ENCODE data around the gene STAT6. TPM values are rescaled to one million over a fixed set of nuclear protein-coding genes. Genes with fewer than 3 reads are reported as not detected.

The STAT6 gene
- total and polyA plus RNA-seq, 2 donors (not counting 1 experiment from before 2014, with no cell fraction given), result 544 to 736 TPM

GRCh38 chr12:57051011-57051410, 60.2 kb downstream of the STAT6 start:
- Mint-ChIP-seq H3K4me1 (peaks cover 30% of the 10 kb centered on the region), H3K27me3 (no peaks in the 10 kb centered on the region), H3K27ac (no peak overlapping the region), H3K4me3 (no peak overlapping the region), H3K9me3 (ENCODE audit: insufficient read depth) (no peaks in the 10 kb centered on the region)
- Histone ChIP-seq H3K36me3 (replicated peaks in 1 of 2; ENCODE audit: control extremely low read depth in 1 of 2, control insufficient read depth in 1 of 2, extremely low read depth in 1 of 2, insufficient read depth in 2 of 2, low read length in 1 of 2) (no peaks in the 10 kb centered on the region), H2AFZ (ENCODE audit: insufficient read depth, low read depth, low read length, poor library complexity, severe bottlenecking) (no peak overlapping the region), H3K9me3 (ENCODE audit: control extremely low read depth in 1 of 3, control insufficient read depth in 2 of 3, insufficient read depth in 1 of 3, low read length in 2 of 3) (no peaks in the 10 kb centered on the region), H3K4me2 (replicated peaks; ENCODE audit: low read depth, low read length, poor library complexity, severe bottlenecking) (no peak overlapping the region), H3K4me3 (ENCODE audit: control extremely low read depth in 1 of 5, extremely low read depth in 1 of 5, insufficient read depth in 1 of 5, low read depth in 2 of 5, low read length in 4 of 5) (no peak overlapping the region), H4K20me1 (ENCODE audit: control insufficient read depth, insufficient read depth, low read length, poor library complexity, severe bottlenecking) (no peaks in the 10 kb centered on the region), H3K4me1 (ENCODE audit: control insufficient read depth in 2 of 2, insufficient read depth in 2 of 2, low read length in 2 of 2) (peaks cover 18 to 30% of the 10 kb centered on the region in 2 donors), H3K9ac (ENCODE audit: low read length) (no peak overlapping the region), H3K27ac (ENCODE audit: low read length in 2 of 2) (no peak overlapping the region), H3K27me3 (replicated peaks in 1 of 4; ENCODE audit: control extremely low read depth in 1 of 4, control insufficient read depth in 3 of 4, insufficient read depth in 4 of 4, low read length in 3 of 4) (no peaks in the 10 kb centered on the region), H3K79me2 (ENCODE audit: control insufficient read depth, insufficient read depth, low read length) (no peaks in the 10 kb centered on the region)
- ATAC-seq (ENCODE audit: low read depth) (no peak), DNase-seq (no peak)
- ChIA-PET POLR2A (no interaction called here), CTCF (interaction anchor here (0.8 to 1.4 kb wide), 4 partner anchors 11 to 61 kb away, joined by 3 to 8 read pairs (median 4); no protein-coding TSS in a partner anchor)
- TF ChIP-seq CTCF (IDR thresholded peaks at IDR 0.05), result no peak
- TF ChIP-seq EZH2 (IDR thresholded peaks at IDR 0.05; ENCODE audit: borderline replicate concordance, insufficient read depth, low read depth, low read length, poor library complexity, severe bottlenecking), result no peak
- intact Hi-C loops (cut with micrococcal nuclease), result no loop called here
- WGBS (ENCODE audit: insufficient coverage), result no CpG with 5 or more reads among the region's 1 CpG

- TF ChIP-seq CTCF (IDR thresholded peaks at IDR 0.05) (no peak), EZH2 (IDR thresholded peaks at IDR 0.05; ENCODE audit: borderline replicate concordance, insufficient read depth, low read depth, low read length, poor library complexity, severe bottlenecking) (no peak)
- CTCF ChIA-PET, result interaction anchor here (1.4 kb wide), 1 partner anchor 16 kb away, joined by 4 read pairs; no protein-coding TSS in a partner anchor
- ATAC-seq (ENCODE audit: low read depth), result no peak
- WGBS (ENCODE audit: insufficient coverage), result 88% methylated on average over 1 of the region's 2 CpGs
- no peaks in the 10 kb centered on the region for H3K9me3 ChIP-seq (ENCODE audit: control extremely low read depth in 1 of 3, control insufficient read depth in 2 of 3, insufficient read depth in 1 of 3, low read length in 2 of 3)
- no peak within 1 kb of the TSS for H2AFZ ChIP-seq (ENCODE audit: insufficient read depth, low read depth, low read length, poor library complexity, severe bottlenecking)
- DNase-seq, result no peak
- Mint-ChIP-seq H3K4me3 (no peak within 1 kb of the TSS), H3K9me3 (ENCODE audit: insufficient read depth) (no peaks in the 10 kb centered on the region), H3K27ac (no peak within 1 kb of the TSS), H3K27me3 (no peaks in the 10 kb centered on the region), H3K4me1 (peaks cover 27% of the 10 kb centered on the region)
- no peak within 1 kb of the TSS for H3K9ac ChIP-seq (ENCODE audit: low read length)
- H3K4me1 ChIP-seq (ENCODE audit: control insufficient read depth in 2 of 2, insufficient read depth in 2 of 2, low read length in 2 of 2), result peaks cover 18 to 24% of the 10 kb centered on the region in 2 donors
- H3K36me3 ChIP-seq (replicated peaks in 1 of 2; ENCODE audit: control extremely low read depth in 1 of 2, control insufficient read depth in 1 of 2, extremely low read depth in 1 of 2, insufficient read depth in 2 of 2, low read length in 1 of 2), result no peaks in the 10 kb centered on the region
- H3K4me3 ChIP-seq (ENCODE audit: control extremely low read depth in 1 of 5, extremely low read depth in 1 of 5, insufficient read depth in 1 of 5, low read depth in 2 of 5, low read length in 4 of 5), result no peak within 1 kb of the TSS
- POLR2A ChIA-PET, result no interaction called here
- no peak within 1 kb of the TSS for H3K4me2 ChIP-seq (replicated peaks; ENCODE audit: low read depth, low read length, poor library complexity, severe bottlenecking)
- no peaks in the 10 kb centered on the region for H3K79me2 ChIP-seq (ENCODE audit: control insufficient read depth, insufficient read depth, low read length)
- no peaks in the 10 kb centered on the region for H3K27me3 ChIP-seq (replicated peaks in 1 of 4; ENCODE audit: control extremely low read depth in 1 of 4, control insufficient read depth in 3 of 4, insufficient read depth in 4 of 4, low read length in 3 of 4)
- no peaks in the 10 kb centered on the region for H4K20me1 ChIP-seq (ENCODE audit: control insufficient read depth, insufficient read depth, low read length, poor library complexity, severe bottlenecking)
- H3K27ac ChIP-seq (ENCODE audit: low read length in 2 of 2), result no peak within 1 kb of the TSS
- intact Hi-C loops (cut with micrococcal nuclease), result no loop called here
Measured at GRCh38 chr12:57049890-57050289, 61.3 kb downstream of the STAT6 start, which contains the start of gene MYO1A. Gene MYO1A, minus strand, starts transcription at chr12:57050129. Its CDS starts 1,806 bp downstream, at chr12:57048323.

All from B cell (primary cell).